Glomerular endothelial cell (primary cell): ENCODE results near the gene TRIM71. TPM values are rescaled to one million over a fixed set of nuclear protein-coding genes. Genes with fewer than 3 reads are reported as not detected.

Source experiments
- DNase-seq: peaks from one replicate; pipeline ENCODE4 v3.0.0-alpha.2; 2011; ENCODE audit warnings: low read depth, low spot score; ENCODE audit errors: extremely low read depth
- total RNA-seq: library from RNA; depleted of rRNA; stranded (reverse); fragments of >200 nt; gene quantifications from 2 replicates; pipeline ENCODE4 v1.2.3, GENCODE V29; 2015

The TRIM71 gene
- total RNA-seq, 1 donor from 2014 or later: not detected

DNA sequence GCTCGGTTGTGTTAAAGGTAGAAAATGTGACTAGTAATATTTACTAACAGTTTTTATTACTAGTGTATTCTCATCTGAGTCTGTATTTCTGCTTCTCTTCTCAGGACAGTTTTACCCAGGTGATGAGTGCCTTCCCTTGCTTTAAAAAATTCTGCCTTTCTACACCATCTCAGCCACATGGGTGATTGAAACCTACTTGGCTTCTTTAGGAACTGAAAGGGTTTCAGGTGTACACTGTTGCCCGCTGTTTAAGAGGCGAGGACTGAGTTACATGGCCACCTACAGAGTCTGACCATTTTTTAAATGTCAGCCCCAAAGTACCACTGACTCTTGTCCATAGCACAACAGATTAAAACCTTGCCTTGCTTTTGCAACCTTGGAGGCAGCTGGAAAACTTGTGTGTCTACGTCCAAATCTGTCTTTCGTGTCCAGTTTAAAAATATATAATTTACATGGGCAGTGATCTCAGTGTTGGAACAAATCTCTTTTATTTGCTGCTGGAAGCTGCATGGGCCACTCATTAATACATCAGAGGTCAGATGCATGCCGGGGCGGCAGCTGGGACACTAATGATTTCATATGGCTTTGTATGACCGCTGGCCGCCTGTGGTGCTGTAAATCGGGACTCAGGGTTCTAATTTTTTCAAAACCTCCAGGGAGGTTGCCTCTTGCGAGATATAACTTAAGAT, 44.6 kb downstream of the TRIM71 start:
- no peak for DNase-seq

DNA sequence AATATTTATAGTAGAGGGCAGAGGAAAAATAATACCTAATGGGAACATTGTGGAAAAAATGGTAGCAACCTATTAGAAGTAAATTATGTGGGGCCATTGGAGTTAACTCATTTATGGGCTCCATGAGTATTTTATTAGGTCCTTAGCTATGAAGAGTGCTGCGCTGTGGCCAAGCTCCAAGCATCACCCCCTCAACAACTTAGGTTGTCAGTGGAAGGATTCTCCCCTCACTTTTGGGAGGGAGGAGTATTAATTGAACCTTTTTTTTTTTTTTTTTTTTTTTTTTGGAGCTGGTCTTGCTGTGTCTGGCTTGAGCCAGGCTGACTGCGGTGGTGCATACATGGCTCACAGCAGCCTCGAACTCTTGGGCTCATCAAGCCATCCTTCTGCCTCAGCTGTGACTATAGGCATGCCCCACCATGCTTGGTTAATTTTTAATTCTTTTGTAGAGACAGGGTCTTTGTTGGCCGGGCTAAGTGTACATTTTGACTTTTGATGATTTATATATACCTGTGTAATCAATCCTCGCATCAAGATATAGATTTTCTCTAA, 45.2 kb downstream of the TRIM71 start:
- DNase-seq: no peak

DNA sequence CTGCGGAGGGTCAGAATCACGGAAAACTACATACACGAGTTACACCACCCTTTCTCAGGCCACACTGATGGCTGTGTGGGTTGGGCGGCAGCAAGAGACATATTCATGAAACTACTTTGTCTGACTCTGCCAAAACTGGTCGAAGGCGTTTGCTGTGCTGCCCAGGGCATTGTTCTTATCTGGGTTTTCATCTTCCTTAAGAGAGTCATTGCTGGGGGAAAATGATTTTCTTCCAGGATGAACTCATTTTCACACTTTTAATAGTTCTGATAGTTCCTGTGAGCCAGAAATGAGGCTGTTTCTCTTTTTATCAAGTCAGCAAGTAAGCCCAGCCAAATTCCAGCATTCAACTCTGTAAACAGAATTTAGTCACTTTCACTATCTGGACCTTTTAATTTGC, 47.6 kb downstream of the TRIM71 start:
- DNase-seq: no peak

GRCh38 chr3:32866533-32866932, 48.7 kb downstream of the TRIM71 start:
- DNase-seq: no peak

- no peak for DNase-seq
Observed at GRCh38 chr3:32867954-32868353, 50.2 kb downstream of the TRIM71 start.

- no peak for DNase-seq
Observed at GRCh38 chr3:32868719-32869512, 51.1 kb downstream of the TRIM71 start.

GRCh38 chr3:32869513-32870047, 51.8 kb downstream of the TRIM71 start:
- no peak for DNase-seq

GRCh38 chr3:32870373-32871095, 52.7 kb downstream of the TRIM71 start:
- DNase-seq: no peak

DNA sequence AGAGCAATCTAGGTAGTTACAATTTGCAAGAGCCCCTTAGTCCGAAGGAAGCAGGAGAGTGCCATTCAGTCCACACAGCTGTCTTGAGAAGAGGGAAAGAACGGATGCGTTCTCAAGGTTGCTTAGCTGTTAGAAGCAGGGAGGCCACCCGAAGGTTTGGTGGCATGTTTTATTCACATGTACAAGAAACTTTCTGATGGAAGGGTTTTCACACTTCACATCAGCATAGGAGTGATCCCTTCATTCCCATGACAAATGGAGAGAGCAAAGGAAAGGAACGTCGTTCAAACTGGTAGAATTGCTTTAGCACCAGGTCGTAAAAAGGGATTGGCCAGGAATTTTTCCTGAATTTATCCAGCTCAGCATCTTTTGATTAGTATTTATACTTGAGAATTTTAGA, 53.5 kb downstream of the TRIM71 start:
- no peak for DNase-seq

DNA sequence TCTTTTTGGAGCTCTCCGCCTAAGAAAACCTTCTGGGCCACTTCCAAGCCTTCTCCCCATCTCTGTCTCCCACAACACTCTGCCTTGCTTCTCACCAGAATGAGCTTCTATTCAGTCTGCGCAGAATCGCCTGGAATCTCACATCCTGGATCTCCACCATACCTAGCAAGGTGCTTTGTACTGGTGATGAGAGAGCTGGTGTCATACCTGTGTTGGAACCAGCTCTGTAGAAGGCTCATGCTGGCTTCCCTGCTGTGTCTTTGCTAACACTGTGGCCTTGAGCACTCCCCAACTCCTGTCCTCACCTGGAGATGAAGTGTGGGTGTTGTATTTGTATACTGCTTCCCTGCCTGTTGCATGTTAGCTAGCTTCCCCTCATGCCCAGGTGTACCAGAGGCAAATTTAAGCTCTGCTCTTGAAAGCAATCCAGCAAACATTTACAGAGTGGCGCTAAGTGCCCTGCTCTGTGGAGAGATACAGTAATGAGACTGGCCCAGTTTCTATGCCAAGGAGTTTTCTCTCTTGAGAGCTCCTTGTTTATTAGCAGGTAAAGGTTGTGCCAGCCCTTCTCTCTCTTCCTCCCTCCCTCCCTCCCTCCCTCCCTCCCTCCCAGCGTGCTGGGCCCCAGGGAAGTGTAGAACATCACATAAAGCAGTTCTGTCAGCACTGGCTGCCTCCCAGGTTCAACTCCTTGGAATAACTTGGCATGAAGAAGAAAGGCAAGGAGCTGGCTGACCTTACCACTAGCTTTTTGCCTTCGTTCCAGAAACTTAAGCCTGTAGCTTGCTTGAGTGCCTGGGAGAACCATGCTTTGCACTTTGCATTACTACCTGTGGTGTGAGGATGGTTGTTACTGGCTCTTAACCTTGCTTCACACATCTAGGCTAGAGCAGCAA, 54.9 kb downstream of the TRIM71 start:
- no peak for DNase-seq

- no peak for DNase-seq
Observed at GRCh38 chr3:32873531-32874130, 55.8 kb downstream of the TRIM71 start.

GRCh38 chr3:32876920-32877319, 59.1 kb downstream of the TRIM71 start:
- DNase-seq: no peak

DNA sequence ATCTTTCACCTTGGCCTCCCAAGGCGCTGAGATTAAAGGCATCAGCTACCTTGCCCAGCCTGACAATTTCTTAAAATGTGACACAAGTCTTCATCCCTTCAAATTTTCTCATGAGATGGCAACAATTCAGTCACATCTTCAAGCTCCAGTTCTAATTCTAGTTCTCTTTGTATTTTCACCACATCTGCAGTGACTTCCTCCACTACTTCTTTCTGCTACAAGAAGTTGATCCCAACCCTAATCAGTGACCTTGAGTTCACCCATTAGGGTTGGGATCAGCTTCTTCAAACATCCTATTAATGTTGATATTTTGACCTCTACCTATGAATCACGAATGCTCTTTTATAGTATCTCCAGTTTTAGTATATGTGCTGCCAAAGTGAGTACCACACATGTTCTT, 59.8 kb downstream of the TRIM71 start:
- DNase-seq: no peak

DNA sequence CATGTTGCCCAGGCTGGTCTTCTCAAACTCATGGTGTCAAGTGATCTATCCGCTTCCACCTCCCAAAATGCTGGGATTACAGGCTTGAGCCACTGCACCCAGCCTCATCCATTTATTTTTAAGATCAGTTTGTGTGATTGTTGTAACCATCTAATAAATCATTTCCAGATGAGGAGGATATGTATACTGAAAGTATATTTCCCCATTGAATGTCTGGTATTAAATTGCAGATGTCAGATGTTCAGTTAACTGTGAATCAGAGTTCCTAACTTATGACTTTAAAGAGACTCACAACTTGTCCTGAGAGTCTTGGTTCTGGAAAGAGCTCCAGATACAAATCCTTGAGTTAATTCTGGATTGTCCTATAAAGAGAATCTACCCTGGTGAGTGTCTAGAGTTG, 62.4 kb downstream of the TRIM71 start:
- DNase-seq: no peak

- DNase-seq: no peak
Observed at GRCh38 chr3:32881624-32882023, 63.8 kb downstream of the TRIM71 start.

DNA sequence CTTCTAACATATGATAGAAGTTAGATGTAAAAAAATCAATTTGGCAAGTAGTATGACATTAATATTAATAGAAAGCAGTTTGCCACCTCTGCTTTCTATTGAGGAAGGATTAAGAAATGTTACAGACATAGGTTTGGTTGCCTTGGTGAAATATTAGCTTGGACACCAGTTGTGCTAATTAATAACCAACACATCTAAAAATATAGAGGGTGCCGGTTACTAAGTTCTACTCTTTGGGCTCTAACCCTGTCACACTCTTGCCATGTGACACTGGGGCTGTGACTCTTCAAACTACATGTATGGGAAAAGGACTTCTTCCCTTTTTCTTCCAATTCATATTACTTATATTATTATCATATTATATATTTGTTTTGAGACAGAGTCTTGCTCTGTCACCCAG, 64.4 kb downstream of the TRIM71 start:
- no peak for DNase-seq

DNA sequence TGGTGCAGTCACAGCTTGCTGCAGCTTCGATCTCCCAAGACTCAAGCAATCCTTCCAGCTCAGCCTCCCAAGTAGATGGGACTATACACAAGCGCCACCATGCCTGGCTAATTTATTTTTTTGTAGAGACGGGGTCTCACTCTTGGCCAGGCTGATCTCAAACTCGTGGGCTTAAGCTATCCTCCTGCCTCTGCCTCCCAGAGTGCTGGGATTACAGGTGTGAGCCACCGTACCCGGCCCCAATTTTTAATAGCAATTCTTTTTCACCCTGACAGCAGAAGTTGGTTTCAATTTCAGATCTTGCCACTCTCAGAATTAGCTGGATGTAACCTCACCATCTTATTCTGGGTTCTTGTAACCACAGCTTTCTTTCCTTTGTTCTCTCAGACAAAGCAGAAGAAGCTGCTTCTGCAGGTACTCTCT, 64.8 kb downstream of the TRIM71 start:
- DNase-seq: no peak

- DNase-seq: no peak
Observed at GRCh38 chr3:32883817-32884216, 66.0 kb downstream of the TRIM71 start.

DNA sequence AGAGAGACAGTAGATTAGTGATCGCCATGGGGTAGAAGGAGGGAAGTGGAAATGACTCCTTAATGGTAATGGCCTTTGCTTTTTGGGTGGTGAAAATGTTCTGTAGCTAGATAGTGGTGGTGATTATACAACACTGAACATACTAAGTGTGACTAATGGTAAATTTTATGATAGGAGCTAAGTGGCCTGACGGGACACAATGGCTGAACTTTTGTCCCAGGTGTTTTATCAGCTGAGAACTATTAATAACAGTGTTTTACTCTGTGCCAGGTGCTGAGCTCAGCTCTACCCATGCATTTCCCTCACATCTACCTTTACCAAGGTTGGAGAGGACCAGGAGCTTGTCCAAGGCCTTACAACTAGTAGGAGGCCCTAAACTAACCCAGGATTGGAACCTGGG, 66.8 kb downstream of the TRIM71 start:
- no peak for DNase-seq
